ENCODE data around the gene HS3ST2. TPM values are rescaled to one million over a fixed set of nuclear protein-coding genes. Genes with fewer than 3 reads are reported as not detected.
"Not testable (repeated sequence)": the region's sequence is repeated elsewhere in the genome, so short reads cannot be mapped to it uniquely, and the experiment has no call there.

The HS3ST2 gene
- polyA plus RNA-seq, 10 donors = 0.11 to 0.27 (median 0.22) TPM; not detected in 3

GRCh38 chr16:22813223-22813947, 577 bp upstream of the HS3ST2 start:
- peak; percentile 20 to 51 (median 39) for DNase-seq

- peak in 1 of 3 donors; percentile 5 for DNase-seq
These were observed 746 bp downstream of the HS3ST2 start for GRCh38 chr16:22814711-22815105.

GRCh38 chr16:22815863-22816262, 1.9 kb downstream of the HS3ST2 start:
- DNase-seq = no peak

- no peak for DNase-seq
These were observed 2.5 kb downstream of the HS3ST2 start for GRCh38 chr16:22816475-22816874.

GRCh38 chr16:22818736-22819135, 4.8 kb downstream of the HS3ST2 start:
- DNase-seq = not testable (repeated sequence)

GRCh38 chr16:22838681-22839080, 24.7 kb downstream of the HS3ST2 start:
- no peak for DNase-seq

GRCh38 chr16:22842031-22842430, 28.1 kb downstream of the HS3ST2 start:
- not testable (repeated sequence) for DNase-seq

GRCh38 chr16:22843122-22843521, 29.2 kb downstream of the HS3ST2 start:
- no peak for DNase-seq

GRCh38 chr16:22843856-22844255, 29.9 kb downstream of the HS3ST2 start:
- no peak for DNase-seq

GRCh38 chr16:22844416-22844815, 30.5 kb downstream of the HS3ST2 start:
- no peak for DNase-seq

- DNase-seq = no peak
These were observed 33.1 kb downstream of the HS3ST2 start for GRCh38 chr16:22847100-22847499.

- DNase-seq = no peak
These were observed 33.7 kb downstream of the HS3ST2 start for GRCh38 chr16:22847690-22848089.

- DNase-seq = no peak
These were observed 34.5 kb downstream of the HS3ST2 start for GRCh38 chr16:22848451-22848850.

GRCh38 chr16:22849517-22849916, 35.6 kb downstream of the HS3ST2 start:
- DNase-seq = no peak

- no peak for DNase-seq
These were observed 41.3 kb downstream of the HS3ST2 start for GRCh38 chr16:22855231-22855630.

- DNase-seq = peak in 2 of 3 donors; percentile 3 to 11
These were observed 43.5 kb downstream of the HS3ST2 start for GRCh38 chr16:22857296-22858025.

GRCh38 chr16:22859925-22860324, 46.0 kb downstream of the HS3ST2 start:
- DNase-seq = no peak

GRCh38 chr16:22861580-22861979, 47.6 kb downstream of the HS3ST2 start:
- DNase-seq = no peak

- no peak for DNase-seq
These were observed 48.1 kb downstream of the HS3ST2 start for GRCh38 chr16:22862046-22862445.

GRCh38 chr16:22864375-22864774, 50.4 kb downstream of the HS3ST2 start:
- DNase-seq = no peak

GRCh38 chr16:22868593-22869224, 54.7 kb downstream of the HS3ST2 start:
- no peak for DNase-seq

- no peak for DNase-seq
These were observed 57.9 kb downstream of the HS3ST2 start for GRCh38 chr16:22871861-22872260.

GRCh38 chr16:22874394-22874793, 60.4 kb downstream of the HS3ST2 start:
- no peak for DNase-seq
